ACHN (cell line): ENCODE measurements around the gene ACAT2.

Experiments
- DNase-seq: peaks from one replicate; pipeline ENCODE4 v3.0.0-alpha.2; 2015
- in situ Hi-C: cut with HindIII; loops from 2 replicates; pipeline ENCODE4 v1.10.0; 2017; ENCODE audit warnings: low sequenced_read_pairs, low pct_ligation_motif_present, low pct_unique_long_range_greater_than_20kb

The ACAT2 gene

GRCh38 chr6:159826004-159826403 is 64.2 kb downstream of the ACAT2 start:
- no peak for DNase-seq
- in situ Hi-C loops = no loop called here

GRCh38 chr6:159826968-159827647 is 65.3 kb downstream of the ACAT2 start:
- DNase-seq = no peak
- in situ Hi-C loops = no loop called here

GRCh38 chr6:159828074-159828473 is 66.2 kb downstream of the ACAT2 start:
- in situ Hi-C loops = no loop called here
- no peak for DNase-seq
